Caki2 (cell line): ENCODE measurements around the gene PIGBOS1. TPM values are rescaled to one million over a fixed set of nuclear protein-coding genes. Genes with fewer than 3 reads are reported as not detected.

Experiments used
- DNase-seq: peaks from one replicate; pipeline ENCODE4 v3.0.0-alpha.2; 2015; ENCODE audit warnings: low read depth
- in situ Hi-C: cut with HindIII; loops from 2 replicates; pipeline ENCODE4 v1.10.0; 2016; ENCODE audit warnings: low sequenced_read_pairs, low pct_unique_long_range_greater_than_20kb, mixed read lengths
- total RNA-seq: library from RNA; depleted of rRNA; stranded (reverse); fragments of >200 nt; shearing (Covaris generic); gene quantifications from 2 replicates; pipeline ENCODE4 v1.2.3, GENCODE V29; 2014; ENCODE audit warnings: low replicate concordance; rRNA removed

The PIGBOS1 gene
- total RNA-seq: 11.4 and 23.7 TPM in 2 replicates

GRCh38 chr15:55318588-55319494, at the start of gene PIGBOS1, which contains the start of gene PIGB:
TSS of gene PIGBOS1 (minus strand) at chr15:55319123. CDS start at chr15:55317792, 1,331 bp downstream.
TSS of gene PIGB (plus strand) at chr15:55319222. CDS start at chr15:55319251, 29 bp downstream.
- in situ Hi-C loops: no loop called here
- DNase-seq: peak; percentile 90

GRCh38 chr15:55366981-55367380, 48.1 kb upstream of the PIGBOS1 start:
- in situ Hi-C loops: no loop called here
- DNase-seq: no peak

- no peak for DNase-seq
- in situ Hi-C loops: no loop called here
Observed at GRCh38 chr15:55362641-55363040, 43.7 kb upstream of the PIGBOS1 start.

GRCh38 chr15:55361048-55361447, 42.1 kb upstream of the PIGBOS1 start:
- no peak for DNase-seq
- in situ Hi-C loops: no loop called here

GRCh38 chr15:55360256-55360655, 41.3 kb upstream of the PIGBOS1 start:
- in situ Hi-C loops: no loop called here
- no peak for DNase-seq

- in situ Hi-C loops: no loop called here
- peak; percentile 57 for DNase-seq
Observed at GRCh38 chr15:55358471-55358870, 39.5 kb upstream of the PIGBOS1 start.

- DNase-seq: peak; percentile 65
- in situ Hi-C loops: no loop called here
Observed at GRCh38 chr15:55357774-55358173, 38.9 kb upstream of the PIGBOS1 start.

GRCh38 chr15:55356985-55357585, 38.2 kb upstream of the PIGBOS1 start:
- no peak for DNase-seq
- in situ Hi-C loops: no loop called here

- in situ Hi-C loops: no loop called here
- no peak for DNase-seq
Observed at GRCh38 chr15:55353025-55353424, 34.1 kb upstream of the PIGBOS1 start.

- in situ Hi-C loops: no loop called here
- no peak for DNase-seq
Observed at GRCh38 chr15:55349282-55349681, 30.4 kb upstream of the PIGBOS1 start.

- no peak for DNase-seq
- in situ Hi-C loops: no loop called here
Observed at GRCh38 chr15:55348281-55348778, 29.4 kb upstream of the PIGBOS1 start.

- in situ Hi-C loops: no loop called here
- DNase-seq: no peak
Observed at GRCh38 chr15:55344206-55344605, 25.3 kb upstream of the PIGBOS1 start.

GRCh38 chr15:55343168-55343567, 24.2 kb upstream of the PIGBOS1 start:
- in situ Hi-C loops: no loop called here
- no peak for DNase-seq

- in situ Hi-C loops: no loop called here
- no peak for DNase-seq
Observed at GRCh38 chr15:55337160-55337559, 18.2 kb upstream of the PIGBOS1 start.

- in situ Hi-C loops: no loop called here
- no peak for DNase-seq
Observed at GRCh38 chr15:55334997-55335396, 16.1 kb upstream of the PIGBOS1 start.

- in situ Hi-C loops: no loop called here
- no peak for DNase-seq
Observed at GRCh38 chr15:55334371-55334770, 15.4 kb upstream of the PIGBOS1 start.

GRCh38 chr15:55327387-55327786, 8.5 kb upstream of the PIGBOS1 start:
- DNase-seq: no peak
- in situ Hi-C loops: no loop called here

GRCh38 chr15:55322467-55322866, 3.5 kb upstream of the PIGBOS1 start:
- no peak for DNase-seq
- in situ Hi-C loops: no loop called here

GRCh38 chr15:55320963-55321362, 2.0 kb upstream of the PIGBOS1 start:
- in situ Hi-C loops: no loop called here

More at GRCh38 chr15:55320963-55321362, 2.0 kb upstream of the PIGBOS1 start:
- DNase-seq: no peak
